ENCODE data around the gene CKM. TPM values are rescaled to one million over a fixed set of nuclear protein-coding genes. Genes with fewer than 3 reads are reported as not detected.

Gene CKM
- total and polyA plus RNA-seq, 10 of the 15 experiments (the other 5 are each of a cell fraction or from before 2014, with no cell fraction given), result 0.08 to 0.14 (median 0.13) TPM; not detected in 5

GRCh38 chr19:45370410-45371204, 47.9 kb upstream of the CKM start, which contains the start of gene ERCC2:
Gene ERCC2 (minus strand): TSS chr19:45370573. CDS start chr19:45370540, 33 bp downstream.
- Histone ChIP-seq H3K27me3 (replicated peaks in 1 of 2; ENCODE audit: control insufficient read depth in 2 of 2, insufficient read depth in 2 of 2, low read length in 1 of 2) (no peaks in the 10 kb centered on the region), H3K36me3 (ENCODE audit: control insufficient read depth in 2 of 2, insufficient read depth in 2 of 2, low read length in 1 of 2) (no peaks in the 10 kb centered on the region), H2AFZ (ENCODE audit: control insufficient read depth, low read depth, low read length) (peak within 1 kb of the TSS; percentile 92), H3K9me3 (replicated peaks; ENCODE audit: control insufficient read depth, insufficient read depth, low read length) (no peaks in the 10 kb centered on the region), H3K4me2 (ENCODE audit: control insufficient read depth, insufficient read depth) (peak within 1 kb of the TSS; percentile 96), H3K4me1 (ENCODE audit: control insufficient read depth, insufficient read depth, low read length) (no peaks in the 10 kb centered on the region; the same call in 1 of the 2 replicates), H3K4me3 (peak within 1 kb of the TSS; percentile 88), H3K9ac (ENCODE audit: control insufficient read depth, insufficient read depth, low read length) (peak within 1 kb of the TSS; percentile 73), H3K79me2 (ENCODE audit: control insufficient read depth, insufficient read depth, low read length) (peaks cover 9% of the 10 kb centered on the region), H4K20me1 (ENCODE audit: control insufficient read depth, insufficient read depth) (no peaks in the 10 kb centered on the region), H3K27ac (ENCODE audit: control insufficient read depth, insufficient read depth) (peak within 1 kb of the TSS; percentile 75)
- intact Hi-C loops (cut with micrococcal nuclease; ENCODE audit: unreplicated experiment), result no loop called here
- WGBS (ENCODE audit: insufficient coverage, insufficient replicate concordance, low lambda C conversion rate, missing lambda C conversion rate), result 3% methylated on average over 50 of the region's 55 CpGs
- ATAC-seq (peak; percentile 100), FAIRE-seq (peak; percentile 96), DNase-seq (ENCODE audit: low read depth, low spot score) (peak; percentile 96)
- ChIA-PET SMC1A (ENCODE audit: uncharacterized antibody, unreplicated experiment) (interaction anchor here (1.3 kb wide), 1 partner anchor 31 kb away, joined by 4 read pairs; no protein-coding TSS in a partner anchor), RAD21 (ENCODE audit: unreplicated experiment) (interaction anchor here (0.8 to 1.1 kb wide), 2 partner anchors 34 to 108 kb away, joined by 3 read pairs; partner anchors contain the start of gene PPP1R13L), CTCF (interaction anchor here (1.0 to 2.2 kb wide), 3 partner anchors 32 to 69 kb away, joined by 3 to 5 read pairs (median 3); no protein-coding TSS in a partner anchor), POLR2A (interaction anchor here (0.6 to 0.9 kb wide), 3 partner anchors 9 to 35 kb away, joined by 3 to 7 read pairs (median 3); no protein-coding TSS in a partner anchor)
- TSS peak; percentile 87 for BruUV-seq (replicated peaks)
- in situ Hi-C loops (cut with MboI), result no loop called here
- TF ChIP-seq FOXM1 (IDR thresholded peaks at IDR 0.05; ENCODE audit: low read depth, low read length) (no peak), NR2C2 (IDR thresholded peaks at IDR 0.05; ENCODE audit: borderline replicate concordance, control insufficient read depth, insufficient read length, low read depth) (no peak), DPF2 (IDR thresholded peaks at IDR 0.05) (peak; percentile 100), RCOR1 (conservative IDR thresholded peaks at IDR 0.05; ENCODE audit: low read depth, low read length) (no peak), SMARCA5 (IDR thresholded peaks at IDR 0.05) (no peak), NR2F1 (conservative IDR thresholded peaks at IDR 0.05) (no peak), STAT3 (IDR thresholded peaks at IDR 0.05; ENCODE audit: low read depth, low read length) (no peak), BCL11A (IDR thresholded peaks at IDR 0.05; ENCODE audit: low read depth, low read length) (no peak), ATF3 (IDR thresholded peaks at IDR 0.05; ENCODE audit: borderline replicate concordance, extremely low read depth, low read depth, low read length) (no peak), IRF4 (IDR thresholded peaks at IDR 0.05; ENCODE audit: low read depth, low read length) (no peak), ZNF622 (IDR thresholded peaks at IDR 0.05) (no peak), YY1 (IDR thresholded peaks at IDR 0.05; ENCODE audit: low read depth, low read length) (peak; percentile 73), IKZF1 (conservative IDR thresholded peaks at IDR 0.05) (no peak), PML (IDR thresholded peaks at IDR 0.05; ENCODE audit: low read length) (no peak), EZH2 (IDR thresholded peaks at IDR 0.05; ENCODE audit: borderline replicate concordance, control insufficient read depth, low read depth, low read length) (no peak), MTA3 (IDR thresholded peaks at IDR 0.05; ENCODE audit: borderline replicate concordance, low read length) (no peak), SP1 (IDR thresholded peaks at IDR 0.05; ENCODE audit: low read depth, low read length) (peak; percentile 99), ZNF687 (IDR thresholded peaks at IDR 0.05) (no peak)
